Left colon (tissue), 2 donors: ENCODE data around the gene PIK3AP1. TPM values are rescaled to one million over a fixed set of nuclear protein-coding genes. Genes with fewer than 3 reads are reported as not detected.
"Not testable (repeated sequence)": the region's sequence is repeated elsewhere in the genome, so short reads cannot be mapped to it uniquely, and the experiment has no call there.

ENCODE experiments used
- ATAC-seq: fragments of 200-7000 bp; cut with Tn5 transposase; one replicate; pipeline ENCODE4 v1.9.1; 2020; ENCODE audit warnings: mild to moderate bottlenecking, moderate library complexity
- DNase-seq, 2 donors: peaks; one replicate each; pipeline ENCODE4 v3.0.0-alpha.2; 2020
- intact Hi-C, 2 donors: fragments of 100-400 bp; cut with DNase I in 1 of 2; cut with micrococcal nuclease in 1 of 2; formaldehyde crosslinking; loops; one replicate each; pipeline versions ENCODE4 v1.11.2 to v1.14.0; 2022; cut with DNase I, micrococcal nuclease
- total RNA-seq, 2 donors: library from RNA; stranded (reverse); fragmentation: NEBNext Ultra II Directional; extraction: Animal tissue kit (Norgen Biotek cat#: 25700); gene quantifications; one replicate each; pipeline ENCODE4 v1.2.1, GENCODE V29; 2021
- donor health status: DM: no; HTN: no; CAD: no.
- donor health status: DM: yes; HTN: yes; CAD: no.

PIK3AP1 gene
- total RNA-seq, 2 donors from 2014 or later, result 10.1 to 13.0 TPM

- peak in 1 of 2 donors; percentile 45 for DNase-seq
- no peak for ATAC-seq
- intact Hi-C loops, result no loop called here
Measured at GRCh38 chr10:96700374-96701099, 19.8 kb downstream of the PIK3AP1 start.

DNA sequence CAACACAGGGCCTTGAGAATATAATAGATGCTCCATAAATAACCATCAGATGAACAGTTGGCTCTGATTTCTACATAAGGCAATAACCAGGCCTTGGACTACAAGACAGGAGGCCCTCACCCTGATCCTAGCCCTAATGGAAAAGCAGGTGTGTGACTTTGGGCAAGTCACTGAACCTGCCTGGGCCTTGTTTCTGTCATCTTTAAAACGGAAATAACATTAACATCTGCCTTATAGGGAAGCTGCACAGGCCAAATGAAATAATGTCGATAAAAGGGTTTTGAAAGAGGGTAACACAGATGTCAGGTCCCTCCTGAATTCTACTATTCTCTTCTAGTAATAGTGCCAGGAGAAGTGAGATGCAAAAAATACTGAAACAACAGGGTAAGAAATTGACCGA is 20.7 kb downstream of the PIK3AP1 start:
- ATAC-seq (no peak), DNase-seq (no peak)
- intact Hi-C loops, result no loop called here

DNA sequence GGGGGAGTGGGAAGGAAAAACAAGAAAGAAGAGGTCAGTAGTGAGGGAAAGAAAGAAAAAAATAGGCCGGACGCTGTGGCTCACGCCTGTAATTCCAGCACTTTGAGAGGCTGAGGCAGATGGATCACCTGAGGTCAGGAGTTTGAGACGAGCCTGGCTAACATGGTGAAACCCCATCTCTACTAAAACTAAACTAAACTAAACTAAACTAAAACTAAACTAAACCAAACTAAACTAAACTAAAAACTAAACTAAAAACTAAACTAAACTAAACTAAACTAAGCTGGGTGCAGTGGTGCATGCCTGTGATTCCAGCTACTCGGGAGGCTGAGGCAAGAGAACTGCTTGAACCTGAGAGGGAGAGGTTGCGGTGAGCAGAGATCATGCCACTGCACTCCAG is 22.0 kb downstream of the PIK3AP1 start:
- intact Hi-C loops, ATAC-seq, DNase-seq: not testable (repeated sequence)

DNA sequence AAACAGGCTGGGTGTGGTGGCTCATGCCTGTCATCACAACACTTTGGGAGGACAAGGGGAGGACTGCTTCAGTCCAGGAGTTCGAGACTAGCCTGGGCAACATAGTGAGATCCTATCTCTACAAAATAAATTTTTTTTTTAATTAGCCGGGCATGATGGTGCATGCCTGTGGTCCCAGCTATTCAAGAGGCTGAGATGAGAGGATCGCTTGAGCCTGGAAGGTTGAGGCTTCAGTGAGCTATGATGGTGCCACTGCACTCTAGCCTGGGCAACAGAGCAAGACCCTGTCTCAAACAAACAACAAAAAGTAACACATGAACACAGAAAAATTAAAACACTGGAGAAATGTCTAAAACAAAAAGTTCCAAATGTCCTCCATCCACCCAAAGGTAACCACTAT is 22.9 kb downstream of the PIK3AP1 start:
- ATAC-seq, result no peak
- intact Hi-C loops, result no loop called here
- DNase-seq, result no peak

GRCh38 chr10:96696845-96697425 is 23.4 kb downstream of the PIK3AP1 start:
- ATAC-seq, result no peak
- no peak for DNase-seq
- intact Hi-C loops, result no loop called here

DNA sequence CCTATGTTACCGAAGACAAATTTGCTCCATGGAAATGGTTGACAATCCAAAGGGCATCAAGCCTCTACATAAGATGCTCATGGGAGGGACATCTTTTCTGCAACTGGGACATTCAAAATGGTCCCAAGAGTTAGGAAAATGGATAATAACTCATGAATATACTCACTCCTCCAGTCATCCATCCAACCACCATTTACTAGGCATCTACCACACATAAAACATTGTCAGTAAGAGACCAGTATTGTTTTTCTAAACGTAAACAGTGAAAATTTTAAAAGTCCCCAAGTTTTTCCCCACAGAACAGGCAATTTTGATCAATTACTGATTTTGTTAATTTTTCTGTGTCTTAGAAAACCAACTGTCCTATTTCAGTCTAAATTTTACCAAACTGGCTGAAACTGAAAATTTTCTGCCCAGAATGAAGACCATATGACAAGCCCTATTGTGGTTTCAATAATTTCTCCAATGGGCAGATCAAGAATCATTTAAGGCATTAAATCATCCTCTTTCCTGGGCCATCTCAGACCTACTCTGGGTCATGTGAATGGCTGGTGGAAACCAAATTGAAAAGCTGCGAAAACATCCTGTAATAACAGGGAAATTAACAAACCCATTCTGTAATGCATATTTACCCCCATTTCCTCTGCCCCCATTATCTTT is 24.2 kb downstream of the PIK3AP1 start:
- ATAC-seq, result no peak
- intact Hi-C loops, result no loop called here

DNA sequence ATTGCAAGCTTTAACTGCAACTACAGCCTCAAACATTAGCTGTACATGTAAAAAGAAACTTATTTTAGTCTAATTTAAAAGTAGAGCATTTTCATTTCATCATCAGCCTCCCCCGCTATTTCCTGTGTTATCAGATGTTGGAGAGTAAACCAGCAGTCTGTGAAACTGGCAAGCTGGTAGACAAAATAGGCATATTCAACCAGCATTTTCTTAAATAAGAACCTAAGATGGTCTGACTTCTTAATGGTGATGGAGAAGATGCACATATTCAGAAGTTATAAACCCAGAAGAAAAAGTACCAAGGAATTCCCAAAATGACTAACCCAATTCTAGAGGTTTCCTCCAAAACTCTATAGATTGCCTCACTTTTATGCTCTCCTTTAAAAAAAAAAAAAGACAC is 24.9 kb downstream of the PIK3AP1 start:
- intact Hi-C loops, result no loop called here
- DNase-seq, result no peak
- no peak for ATAC-seq

More for the DNA sequence above, 24.2 kb downstream of the PIK3AP1 start:
- no peak for DNase-seq

DNA sequence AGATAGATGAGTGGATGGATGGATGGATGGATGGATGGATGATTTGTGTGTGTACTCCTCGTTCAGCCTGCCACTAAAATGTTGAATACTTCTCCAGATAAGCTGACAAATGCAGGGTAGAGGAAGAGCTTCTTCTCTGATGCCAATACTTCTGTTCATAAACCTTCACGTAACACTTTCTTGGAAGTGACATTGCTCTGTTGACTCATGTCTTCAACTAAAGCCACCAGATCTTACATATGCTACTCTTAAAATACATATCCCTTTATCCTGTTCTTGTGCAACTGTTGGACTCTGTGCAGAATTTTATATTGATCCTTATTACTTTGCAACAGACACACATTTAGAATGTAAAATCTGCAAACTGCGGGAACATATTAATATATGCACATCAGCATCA is 26.9 kb downstream of the PIK3AP1 start:
- no peak for DNase-seq
- no peak for ATAC-seq
- intact Hi-C loops, result no loop called here

GRCh38 chr10:96692427-96692826 is 27.9 kb downstream of the PIK3AP1 start:
- ATAC-seq (no peak), DNase-seq (no peak)
- intact Hi-C loops, result no loop called here

- ATAC-seq (no peak), DNase-seq (no peak)
- intact Hi-C loops, result no loop called here
Measured at GRCh38 chr10:96691761-96692160, 28.6 kb downstream of the PIK3AP1 start.

DNA sequence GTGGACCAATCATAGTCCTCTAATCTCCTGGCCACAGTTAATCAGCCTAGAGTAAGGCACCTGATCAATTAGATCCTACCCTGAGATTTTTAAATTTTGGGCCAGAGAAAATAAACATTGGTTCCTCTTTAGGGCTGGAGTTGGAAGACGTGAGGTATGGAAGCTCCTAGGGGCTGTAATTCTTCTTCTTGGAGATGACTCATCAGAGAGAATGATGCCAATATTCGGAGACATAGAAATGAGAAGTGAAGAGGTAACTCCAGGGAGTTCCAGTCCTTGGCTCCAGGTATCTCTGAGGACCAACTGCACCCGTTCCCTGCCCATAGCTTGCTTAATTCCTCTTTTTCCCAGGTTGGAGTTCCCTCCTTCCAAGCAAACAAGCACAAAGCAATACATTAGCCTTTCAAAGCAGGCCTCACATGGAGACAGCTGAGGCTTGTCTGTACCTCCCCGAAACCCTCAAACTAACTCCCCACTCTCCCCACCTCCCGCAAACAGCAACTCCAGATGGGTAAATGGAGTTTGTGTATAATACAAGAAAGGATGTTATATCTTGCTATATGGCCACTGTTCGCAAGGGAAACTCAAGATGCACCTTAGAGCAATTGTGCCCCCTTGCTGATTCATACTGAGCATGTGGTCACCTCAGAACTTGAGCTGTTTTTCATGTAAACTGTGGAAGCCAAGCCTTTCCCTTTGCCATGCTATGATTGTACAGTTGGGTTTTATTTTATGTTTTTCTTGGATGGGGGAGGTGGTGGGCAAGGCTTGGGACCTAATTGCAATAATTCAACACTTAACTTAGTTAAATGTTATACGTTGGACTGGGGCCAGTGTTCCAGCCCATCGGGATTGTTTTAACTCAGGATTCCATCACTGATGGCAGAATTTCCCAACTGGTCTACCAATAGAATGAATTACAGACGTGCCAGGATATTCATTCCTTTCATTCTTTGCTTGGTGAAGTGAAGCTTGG is 29.3 kb downstream of the PIK3AP1 start:
- ATAC-seq, result no peak
- DNase-seq, result no peak
- intact Hi-C loops, result no loop called here

GRCh38 chr10:96688789-96689188 is 31.5 kb downstream of the PIK3AP1 start:
- intact Hi-C loops, result no loop called here

DNA sequence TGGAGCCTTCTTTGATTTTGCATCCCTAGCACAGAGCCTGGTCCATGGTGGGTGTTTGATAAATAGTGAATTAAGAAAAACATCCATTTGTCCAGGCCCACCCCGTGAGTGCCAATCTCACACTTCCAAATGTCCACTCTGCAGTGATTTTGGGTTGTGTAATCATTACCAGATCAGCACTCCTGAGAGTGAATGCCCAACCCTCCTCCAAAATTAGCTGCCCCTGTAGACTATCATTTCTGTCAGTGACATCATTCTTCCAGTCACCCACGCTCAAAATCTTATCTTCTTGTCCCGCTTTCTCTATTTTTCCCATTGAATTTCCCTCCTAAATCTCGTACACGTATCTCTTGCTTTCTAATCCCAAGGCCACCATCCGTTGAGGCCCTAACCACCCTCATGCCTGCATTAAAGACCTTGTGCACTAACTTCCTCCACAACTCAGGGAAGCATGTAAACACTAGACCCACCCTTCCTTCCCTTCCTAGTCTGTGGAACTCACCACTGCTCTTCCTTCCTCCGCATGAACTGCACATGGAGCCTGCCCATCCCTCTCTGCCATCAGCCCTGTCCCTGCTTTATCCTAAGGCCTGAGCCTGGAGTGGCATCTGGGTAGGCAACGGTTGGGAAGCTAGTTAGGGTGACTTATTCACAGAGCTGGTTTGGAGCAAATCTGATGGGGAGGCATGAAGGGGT is 32.8 kb downstream of the PIK3AP1 start:
- no peak for ATAC-seq
- DNase-seq, result no peak
- intact Hi-C loops, result no loop called here

More at GRCh38 chr10:96688789-96689188, 31.5 kb downstream of the PIK3AP1 start:
- ATAC-seq (no peak), DNase-seq (no peak)

DNA sequence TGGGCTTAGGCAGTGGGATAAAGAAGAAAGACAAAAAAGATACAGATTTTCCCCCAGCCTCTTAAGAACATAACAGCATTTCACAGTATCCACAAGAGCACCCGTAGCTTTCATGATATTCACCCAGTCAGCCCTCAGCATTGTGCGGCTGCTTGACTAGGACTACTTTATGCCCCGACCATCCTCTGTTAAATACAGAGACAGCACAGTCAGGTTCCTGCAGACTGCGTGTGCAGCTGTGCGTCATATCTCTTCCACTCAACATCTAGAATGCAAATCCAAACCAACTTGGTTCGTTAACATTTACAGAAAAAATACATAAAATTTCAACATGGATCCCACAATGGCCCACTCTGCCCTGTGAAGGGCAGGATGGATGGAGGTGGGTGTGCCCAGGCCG is 33.8 kb downstream of the PIK3AP1 start:
- DNase-seq (no peak), ATAC-seq (no peak)
- intact Hi-C loops, result no loop called here

DNA sequence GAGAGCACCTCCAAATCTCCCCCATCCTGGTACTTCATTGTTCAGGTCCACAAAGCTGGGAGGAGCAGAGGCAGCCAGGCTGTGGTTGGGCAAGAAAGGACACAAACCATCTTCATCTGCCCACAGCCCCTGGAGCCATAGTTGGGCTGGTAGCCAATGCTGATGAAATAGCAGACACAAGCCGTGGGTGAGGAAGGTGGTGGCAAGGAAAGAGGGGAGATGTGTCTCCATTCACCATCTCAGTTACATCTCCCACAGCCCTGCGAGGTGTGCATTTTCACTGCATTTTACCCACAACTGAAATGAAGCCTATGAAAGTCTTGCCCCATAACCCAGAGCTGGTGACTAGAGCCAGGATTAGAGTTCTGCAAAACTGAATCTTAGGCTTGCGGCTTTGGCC is 35.0 kb downstream of the PIK3AP1 start:
- DNase-seq (no peak), ATAC-seq (no peak)

GRCh38 chr10:96684826-96685225 is 35.5 kb downstream of the PIK3AP1 start:
- no peak for ATAC-seq

More for the DNA sequence above, 35.0 kb downstream of the PIK3AP1 start:
- intact Hi-C loops, result no loop called here

GRCh38 chr10:96683710-96684109 is 36.6 kb downstream of the PIK3AP1 start:
- ATAC-seq, result no peak
- intact Hi-C loops, result no loop called here
- no peak for DNase-seq

More at GRCh38 chr10:96684826-96685225, 35.5 kb downstream of the PIK3AP1 start:
- intact Hi-C loops, result no loop called here
- DNase-seq, result no peak

- ATAC-seq (no peak), DNase-seq (no peak)
- intact Hi-C loops, result no loop called here
Measured at GRCh38 chr10:96683065-96683464, 37.2 kb downstream of the PIK3AP1 start.
